ENCODE data around the gene KRTAP3-3.

The KRTAP3-3 gene

DNA sequence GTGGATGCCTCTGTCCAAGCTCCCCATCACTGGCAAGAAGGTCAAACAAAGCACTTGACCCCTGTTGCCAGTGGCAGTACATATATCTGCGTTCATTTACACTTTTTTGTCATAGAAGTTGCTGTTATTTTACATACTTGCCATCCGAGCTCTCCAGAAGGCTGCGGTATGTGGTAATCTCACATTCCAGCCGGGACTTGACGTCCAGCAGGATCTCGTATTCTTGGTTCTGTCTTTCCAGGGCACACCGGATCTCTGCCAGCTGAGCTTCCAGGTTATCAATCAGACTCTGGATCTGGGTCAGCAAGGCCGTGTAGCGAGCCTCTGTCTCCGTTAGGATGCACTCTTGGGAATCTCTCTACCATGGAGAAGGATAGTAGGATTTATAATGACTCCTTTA is 33.8 kb downstream of the KRTAP3-3 start:
- Mint-ChIP-seq H3K9me3 (peaks cover 2 to 3% of the 10 kb centered on the region in 2 donors), H3K27ac (no peak overlapping the region), H3K4me1 (peaks cover 0 to 3% of the 10 kb centered on the region in 2 donors), H3K4me3 (no peak overlapping the region), H3K36me3 (no peaks in the 10 kb centered on the region), H3K27me3 (peaks cover 17 to 35% of the 10 kb centered on the region in 2 donors)
- ATAC-seq (replicated peaks) (no peak), DNase-seq (no peak)

DNA sequence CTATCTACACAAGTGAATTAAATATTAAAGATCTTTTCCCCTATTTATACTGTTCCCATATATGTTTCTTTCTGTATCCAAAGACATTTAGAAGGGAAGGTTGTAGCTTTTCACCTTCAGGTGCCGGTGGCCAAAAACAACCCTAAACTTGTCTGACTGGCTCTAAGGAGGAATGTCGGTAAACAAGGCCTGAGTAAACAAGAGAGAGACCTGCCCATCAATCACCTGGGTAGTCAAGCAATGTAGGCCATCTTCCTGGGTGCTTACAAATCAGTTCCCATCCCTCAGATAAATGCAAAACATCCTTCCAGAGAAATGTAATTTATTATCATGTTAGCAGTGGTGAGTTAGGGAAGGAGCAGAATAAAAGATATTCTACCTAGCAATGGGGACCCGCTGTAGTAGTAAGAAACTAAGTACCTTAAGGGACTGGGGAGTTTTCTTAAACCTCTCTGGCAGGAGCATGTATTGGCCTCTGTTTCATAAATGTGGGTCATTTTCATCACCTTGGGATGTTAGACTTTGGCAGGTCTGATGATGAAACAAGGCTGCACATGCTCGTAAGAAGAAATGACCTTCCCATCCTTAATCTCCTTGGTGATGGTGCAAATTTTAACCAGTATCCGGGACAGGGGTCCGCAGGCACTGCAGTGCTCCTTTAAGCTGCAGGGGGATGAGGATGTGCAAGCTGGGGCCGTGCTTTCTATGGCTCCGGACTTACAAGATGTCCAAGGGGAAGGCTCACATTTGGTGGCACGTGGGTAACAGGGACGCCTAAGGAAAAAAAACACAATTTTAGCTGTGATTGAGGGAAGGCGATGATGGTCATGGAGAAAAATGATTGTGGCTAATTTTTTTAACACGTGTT is 35.6 kb downstream of the KRTAP3-3 start:
- H3K27me3 Mint-ChIP-seq = peaks cover 18 to 39% of the 10 kb centered on the region in 2 donors

DNA sequence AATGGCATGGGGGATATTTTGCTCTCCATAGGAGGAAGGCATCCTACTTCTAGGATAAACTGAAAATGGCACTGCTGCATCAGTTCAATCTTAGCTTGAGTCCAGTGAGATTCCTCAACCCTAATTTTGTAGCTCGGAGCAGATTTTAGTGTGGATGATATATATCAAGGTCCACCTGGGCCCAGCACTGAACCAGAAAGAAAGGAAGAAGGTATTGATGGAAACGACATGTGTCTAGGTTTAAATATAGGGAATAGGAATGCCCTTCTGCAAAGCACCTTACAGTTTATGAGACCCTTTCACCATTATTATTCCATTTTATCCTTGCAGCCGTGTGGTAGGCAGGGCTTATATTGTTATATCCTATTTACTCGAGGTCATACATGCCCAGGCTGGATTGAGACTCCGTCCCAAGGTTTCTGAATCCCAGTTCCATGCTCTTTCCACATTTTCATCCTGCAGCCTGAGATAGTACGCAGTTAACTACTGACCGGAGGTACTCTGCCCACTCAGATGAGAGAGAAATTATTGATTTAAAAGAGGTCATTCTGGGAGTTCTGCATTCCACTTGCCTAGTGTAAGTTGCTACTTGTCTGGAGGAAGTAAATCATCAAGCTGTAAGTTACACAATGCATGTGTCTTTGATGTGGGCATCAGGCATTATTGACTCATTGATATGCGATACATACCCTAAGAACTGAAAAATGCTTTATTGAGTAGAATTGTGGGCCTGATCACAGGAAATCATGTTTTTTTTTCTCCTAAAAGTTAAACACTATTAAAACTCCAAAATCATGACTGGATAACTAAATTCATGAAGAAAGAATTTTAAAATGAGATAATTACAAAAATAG is 37.3 kb downstream of the KRTAP3-3 start:
- no peak for DNase-seq
- no peaks in the 10 kb centered on the region for H3K9me3 Mint-ChIP-seq
- ATAC-seq (replicated peaks) = no peak
- peaks cover 18 to 47% of the 10 kb centered on the region in 2 donors for H3K27me3 Mint-ChIP-seq
- no peak overlapping the region for H3K27ac Mint-ChIP-seq
- H3K4me1 Mint-ChIP-seq = no peaks in the 10 kb centered on the region
- H3K4me3 Mint-ChIP-seq = no peak overlapping the region
- no peaks in the 10 kb centered on the region for H3K36me3 Mint-ChIP-seq

More for the DNA sequence above, 35.6 kb downstream of the KRTAP3-3 start:
- H3K4me3 Mint-ChIP-seq = no peak overlapping the region
- H3K27ac Mint-ChIP-seq = no peak overlapping the region
- H3K4me1 Mint-ChIP-seq = no peaks in the 10 kb centered on the region
- H3K9me3 Mint-ChIP-seq = peaks cover 2% of the 10 kb centered on the region in 2 donors
- ATAC-seq (replicated peaks) = no peak
- no peaks in the 10 kb centered on the region for H3K36me3 Mint-ChIP-seq
- no peak for DNase-seq

DNA sequence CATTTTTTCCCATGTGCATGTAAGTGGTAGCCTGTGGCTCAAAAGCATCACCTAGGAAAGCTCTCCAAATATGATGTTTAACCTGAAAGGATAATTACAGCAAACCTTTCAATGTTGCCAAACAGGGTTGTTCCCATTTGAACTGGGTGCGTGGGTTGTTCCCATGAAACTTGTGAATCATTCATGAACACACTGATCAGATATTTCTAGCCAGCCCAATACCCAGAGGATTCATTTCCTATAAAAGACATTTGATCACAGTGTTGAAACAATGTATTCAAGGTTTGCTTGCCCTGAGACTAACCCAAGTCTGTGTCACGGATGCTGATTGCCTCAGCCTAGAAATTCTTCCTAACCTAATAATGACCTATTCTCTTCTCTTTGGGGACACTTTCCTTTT is 40.1 kb downstream of the KRTAP3-3 start:
- H3K36me3 Mint-ChIP-seq = no peaks in the 10 kb centered on the region
- no peak overlapping the region for H3K27ac Mint-ChIP-seq
- H3K4me1 Mint-ChIP-seq = peaks cover 0 to 2% of the 10 kb centered on the region in 2 donors
- H3K9me3 Mint-ChIP-seq = no peaks in the 10 kb centered on the region
- peaks cover 35 to 60% of the 10 kb centered on the region in 2 donors for H3K27me3 Mint-ChIP-seq
- no peak overlapping the region for H3K4me3 Mint-ChIP-seq
- ATAC-seq (replicated peaks) (no peak), DNase-seq (no peak)

DNA sequence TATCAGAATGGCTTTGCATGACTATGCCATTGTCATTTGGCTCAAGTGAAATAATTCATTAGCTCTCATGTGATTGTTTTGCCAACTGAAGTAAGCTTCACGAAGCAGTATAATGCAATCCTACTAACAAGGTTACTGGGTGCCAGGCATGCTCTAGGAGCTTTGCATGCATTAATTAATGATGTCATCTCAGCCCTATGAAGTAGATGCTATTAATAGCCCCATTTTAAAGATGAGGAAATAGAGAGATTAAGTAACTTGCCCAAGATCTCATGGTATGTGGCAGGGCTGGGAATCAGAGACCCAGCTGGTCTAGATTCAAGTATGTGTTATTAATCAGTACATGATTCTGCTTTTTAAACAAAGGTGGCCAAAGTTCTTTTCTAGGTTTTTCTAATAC is 41.3 kb downstream of the KRTAP3-3 start:
- no peak overlapping the region for H3K27ac Mint-ChIP-seq
- peaks cover 0 to 2% of the 10 kb centered on the region in 2 donors for H3K4me1 Mint-ChIP-seq
- H3K27me3 Mint-ChIP-seq = peaks cover 38 to 72% of the 10 kb centered on the region in 2 donors
- no peak for DNase-seq
- no peak overlapping the region for H3K4me3 Mint-ChIP-seq
- no peaks in the 10 kb centered on the region for H3K9me3 Mint-ChIP-seq
- ATAC-seq (replicated peaks) = no peak
- no peaks in the 10 kb centered on the region for H3K36me3 Mint-ChIP-seq

DNA sequence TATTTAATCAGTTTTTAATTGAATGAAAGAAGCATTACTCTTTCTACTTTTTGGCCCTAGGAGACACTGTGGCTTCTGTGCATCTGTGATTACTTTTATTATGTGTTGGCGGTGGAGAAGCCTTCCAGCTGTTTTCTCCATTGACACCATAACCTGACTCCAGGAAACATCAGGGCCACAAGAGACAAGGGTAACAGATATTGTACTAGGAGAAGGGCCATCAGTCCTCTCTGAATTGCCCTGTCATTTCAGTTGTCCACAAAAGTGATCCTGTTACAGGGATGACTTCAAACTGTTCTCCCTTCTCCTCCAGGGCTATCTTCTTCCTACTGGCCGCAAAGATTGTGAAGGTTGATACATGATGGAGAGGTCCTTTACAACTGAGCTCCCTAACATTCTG is 41.8 kb downstream of the KRTAP3-3 start:
- no peaks in the 10 kb centered on the region for H3K36me3 Mint-ChIP-seq
- no peak overlapping the region for H3K4me3 Mint-ChIP-seq
- no peak overlapping the region for H3K27ac Mint-ChIP-seq
- H3K27me3 Mint-ChIP-seq = peaks cover 41 to 75% of the 10 kb centered on the region in 2 donors
- ATAC-seq (replicated peaks) (no peak), DNase-seq (no peak)
- H3K9me3 Mint-ChIP-seq = no peaks in the 10 kb centered on the region
- peaks cover 0 to 2% of the 10 kb centered on the region in 2 donors for H3K4me1 Mint-ChIP-seq

DNA sequence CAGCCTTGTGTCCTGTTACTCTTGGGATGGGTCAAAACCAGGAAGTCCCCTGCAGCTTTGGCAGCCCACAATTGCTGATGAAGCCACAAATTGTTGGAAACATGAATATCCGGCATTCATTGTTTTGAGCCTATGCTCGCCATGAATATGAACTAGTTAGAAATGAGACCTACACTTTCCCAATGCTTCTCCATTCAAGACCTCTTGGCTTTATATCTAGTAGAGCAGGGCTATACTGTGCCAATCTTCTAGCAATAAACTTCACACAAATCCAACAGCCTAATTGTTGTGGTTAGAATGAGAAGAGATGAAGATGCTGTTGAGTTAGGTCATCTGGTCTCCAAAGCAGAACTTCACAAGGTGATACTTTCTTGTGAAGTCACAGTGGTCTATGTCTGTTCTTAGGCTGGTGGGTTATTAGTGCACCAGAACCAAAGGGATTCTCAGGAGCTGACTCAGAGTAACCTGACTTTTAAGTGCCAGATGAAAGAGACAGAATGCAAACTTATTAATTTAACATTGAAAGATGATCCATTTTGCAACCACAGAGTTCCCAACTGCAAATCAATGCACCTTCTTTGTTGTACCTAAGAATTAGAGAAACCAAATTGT is 42.8 kb downstream of the KRTAP3-3 start:
- Mint-ChIP-seq H3K4me1 (peaks cover 0 to 2% of the 10 kb centered on the region in 2 donors), H3K27me3 (peaks cover 46 to 78% of the 10 kb centered on the region in 2 donors), H3K9me3 (no peaks in the 10 kb centered on the region), H3K27ac (no peak overlapping the region), H3K36me3 (no peaks in the 10 kb centered on the region), H3K4me3 (no peak overlapping the region)
- no peak for DNase-seq
- ATAC-seq (replicated peaks) = no peak

DNA sequence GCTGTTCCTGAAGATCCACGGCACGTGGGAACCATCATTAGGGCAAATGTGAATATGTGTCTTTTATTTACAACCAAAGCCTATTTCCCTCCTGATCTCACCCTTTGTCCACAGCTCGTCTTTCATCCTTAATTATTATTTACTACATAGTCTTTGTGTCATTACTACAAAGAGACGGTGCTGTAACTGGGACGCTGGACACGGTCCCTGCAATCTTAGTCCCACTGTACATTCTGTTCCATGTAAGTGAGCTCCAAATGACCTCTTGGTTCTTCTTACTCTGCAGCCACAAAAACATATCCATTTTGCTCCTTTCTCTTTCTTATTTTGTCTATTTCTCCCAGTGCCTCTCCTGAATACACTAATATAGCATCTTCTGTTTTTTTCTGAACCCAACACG is 43.8 kb downstream of the KRTAP3-3 start:
- Mint-ChIP-seq H3K9me3 (no peaks in the 10 kb centered on the region), H3K4me1 (peaks cover 0 to 2% of the 10 kb centered on the region in 2 donors), H3K27me3 (peaks cover 46 to 79% of the 10 kb centered on the region in 2 donors), H3K27ac (no peak overlapping the region), H3K36me3 (no peaks in the 10 kb centered on the region), H3K4me3 (no peak overlapping the region)
- no peak for DNase-seq
- ATAC-seq (replicated peaks) = no peak

DNA sequence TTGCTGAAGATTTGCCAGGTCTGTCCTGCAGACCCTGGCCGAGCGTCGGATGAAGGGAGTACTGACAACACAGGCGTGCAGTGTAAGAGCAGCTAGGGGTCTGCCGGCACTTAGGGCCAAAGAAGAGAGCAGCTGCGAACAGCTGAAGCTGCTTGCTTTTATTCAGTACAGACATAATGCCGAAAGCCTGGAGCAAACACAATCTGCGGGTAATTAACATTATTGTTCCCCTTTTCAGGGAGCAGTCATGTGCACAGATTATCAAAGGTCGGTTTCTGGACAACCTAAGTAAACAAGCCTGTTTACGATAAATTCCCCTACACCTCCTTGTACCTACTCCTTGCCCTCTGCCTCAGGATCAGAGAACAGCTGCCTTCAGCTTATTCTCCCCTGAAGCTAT is 44.5 kb downstream of the KRTAP3-3 start:
- Mint-ChIP-seq H3K27me3 (peaks cover 48 to 81% of the 10 kb centered on the region in 2 donors), H3K9me3 (no peaks in the 10 kb centered on the region), H3K4me3 (no peak overlapping the region), H3K4me1 (peaks cover 0 to 2% of the 10 kb centered on the region in 2 donors), H3K27ac (no peak overlapping the region), H3K36me3 (no peaks in the 10 kb centered on the region)
- DNase-seq = no peak
- no peak for ATAC-seq (replicated peaks)

DNA sequence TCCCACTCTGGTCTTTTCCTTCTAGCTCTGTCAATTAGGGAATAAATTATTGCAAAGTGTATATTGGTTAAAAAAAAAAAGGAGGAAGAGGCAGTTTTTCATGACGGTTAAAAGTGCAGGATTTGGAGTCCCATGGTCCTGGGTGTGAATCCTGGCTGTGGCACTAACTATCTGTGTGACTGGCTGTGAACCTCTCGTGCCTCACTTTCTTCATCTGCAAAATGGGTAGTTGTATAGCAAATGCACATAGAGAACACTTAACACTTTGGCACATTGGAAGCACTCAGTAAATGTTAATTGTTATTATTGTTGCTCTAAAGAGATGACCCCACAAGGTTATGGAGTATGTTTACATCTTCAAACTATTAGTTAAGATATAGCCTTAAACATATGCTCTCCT is 46.0 kb downstream of the KRTAP3-3 start:
- ATAC-seq (replicated peaks) (no peak), DNase-seq (no peak)
- peaks cover 51 to 82% of the 10 kb centered on the region in 2 donors for H3K27me3 Mint-ChIP-seq
- peaks cover 0 to 2% of the 10 kb centered on the region in 2 donors for H3K9me3 Mint-ChIP-seq
- no peak overlapping the region for H3K4me3 Mint-ChIP-seq
- H3K4me1 Mint-ChIP-seq = peaks cover 0 to 2% of the 10 kb centered on the region in 2 donors
- no peak overlapping the region for H3K27ac Mint-ChIP-seq
- H3K36me3 Mint-ChIP-seq = no peaks in the 10 kb centered on the region

DNA sequence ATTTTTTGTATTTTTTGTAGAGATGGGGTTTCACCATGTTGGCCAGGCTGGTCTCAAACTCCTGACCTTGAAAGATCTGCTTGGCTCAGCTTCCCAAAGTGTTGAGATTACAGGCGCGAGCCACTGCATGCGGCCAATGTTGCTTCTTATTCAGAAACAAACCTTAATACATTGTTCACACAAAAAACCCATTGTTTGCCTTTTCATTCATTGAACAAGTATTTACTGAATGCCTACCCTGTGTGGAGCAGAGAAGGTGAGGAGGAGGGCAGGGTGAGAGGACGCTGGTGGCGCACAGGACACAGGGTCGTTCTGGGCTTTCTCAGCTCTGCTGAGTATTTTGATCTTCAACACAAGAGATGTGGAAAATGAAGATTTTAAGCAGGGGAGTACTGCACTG is 48.5 kb downstream of the KRTAP3-3 start:
- no peak for ATAC-seq (replicated peaks)
- peaks cover 3 to 6% of the 10 kb centered on the region in 2 donors for H3K9me3 Mint-ChIP-seq
- no peak overlapping the region for H3K27ac Mint-ChIP-seq
- peaks cover 47 to 79% of the 10 kb centered on the region in 2 donors for H3K27me3 Mint-ChIP-seq
- DNase-seq = no peak
- H3K4me1 Mint-ChIP-seq = peaks cover 0 to 2% of the 10 kb centered on the region in 2 donors
- H3K4me3 Mint-ChIP-seq = no peak overlapping the region
- H3K36me3 Mint-ChIP-seq = peaks cover 0 to 1% of the 10 kb centered on the region in 2 donors

DNA sequence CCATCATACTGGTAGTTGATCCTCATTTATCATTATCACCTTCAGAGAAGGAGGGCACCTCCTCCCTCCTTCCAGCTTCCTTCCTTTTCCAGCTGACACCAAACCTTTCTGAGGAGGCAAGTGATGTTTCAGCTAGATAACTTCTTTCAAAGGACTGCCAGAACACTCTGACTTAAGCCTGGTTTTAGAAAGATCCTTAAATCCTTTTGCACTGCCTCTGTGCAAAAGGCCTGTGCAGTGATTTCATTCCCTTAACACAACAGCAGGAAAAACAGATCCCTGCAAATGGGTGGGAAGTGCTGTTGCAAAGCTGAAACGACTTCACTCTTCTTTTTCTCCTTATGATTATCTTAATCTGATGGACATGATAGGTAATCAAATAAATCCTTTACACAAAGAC is 49.4 kb downstream of the KRTAP3-3 start:
- peaks cover 43 to 75% of the 10 kb centered on the region in 2 donors for H3K27me3 Mint-ChIP-seq
- H3K4me3 Mint-ChIP-seq = no peak overlapping the region
- no peak overlapping the region for H3K27ac Mint-ChIP-seq

More for the DNA sequence above, 49.4 kb downstream of the KRTAP3-3 start:
- Mint-ChIP-seq H3K9me3 (peaks cover 3 to 6% of the 10 kb centered on the region in 2 donors), H3K36me3 (peaks cover 0 to 1% of the 10 kb centered on the region in 2 donors), H3K4me1 (peaks cover 0 to 2% of the 10 kb centered on the region in 2 donors)
- ATAC-seq (replicated peaks) = no peak
- no peak for DNase-seq
